Fibroblast of the conjunctiva (primary cell): ENCODE data around the gene JSRP1.

Source experiments
- DNase-seq: peaks from one replicate; pipeline ENCODE4 v3.0.0-alpha.2; 2010; ENCODE audit warnings: low read depth

The JSRP1 gene

DNA sequence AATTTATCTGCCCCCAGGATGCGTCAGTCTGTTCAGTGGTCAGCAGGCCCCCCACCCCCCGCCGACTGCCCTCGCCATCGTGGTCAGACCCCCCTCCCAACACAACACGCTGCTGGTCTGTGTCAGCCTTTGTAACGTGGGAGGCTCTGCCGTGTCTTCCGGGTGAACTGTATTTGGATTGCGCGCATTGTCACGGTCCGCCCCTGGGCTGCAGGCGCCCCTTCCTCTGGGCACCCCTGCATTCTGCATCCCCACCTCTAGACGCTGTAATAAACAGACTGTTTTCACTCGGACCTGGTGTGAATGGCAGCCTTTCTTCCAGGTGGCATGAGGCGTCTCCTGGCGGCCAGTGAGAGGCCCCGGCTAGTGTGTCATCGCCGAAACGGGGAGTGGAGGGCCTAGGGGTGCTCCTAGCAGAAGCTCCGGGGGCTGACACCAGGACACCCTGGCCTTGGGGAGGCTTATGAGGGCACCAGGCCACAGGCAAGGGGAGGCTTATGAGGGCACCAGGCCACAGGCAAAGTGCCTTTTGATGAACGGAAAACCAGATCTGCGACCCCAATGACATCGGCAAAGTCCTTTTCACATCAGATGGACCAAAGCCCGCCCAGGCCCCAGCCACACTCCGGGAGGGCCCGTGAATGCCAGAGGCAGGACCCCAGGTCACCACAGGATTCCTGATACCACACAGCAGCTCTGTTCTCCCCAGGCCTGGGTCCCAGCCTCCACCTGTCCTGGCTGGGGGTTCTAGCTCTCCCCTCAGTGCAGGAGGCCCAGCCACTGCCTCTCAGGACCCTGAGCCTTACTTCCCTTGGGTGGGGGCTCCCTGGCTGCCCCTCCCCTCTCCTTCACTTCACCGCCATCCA lies 23.7 kb downstream of the JSRP1 start:
- no peak for DNase-seq

GRCh38 chr19:2231621-2232221 lies 24.5 kb downstream of the JSRP1 start:
- no peak for DNase-seq

DNA sequence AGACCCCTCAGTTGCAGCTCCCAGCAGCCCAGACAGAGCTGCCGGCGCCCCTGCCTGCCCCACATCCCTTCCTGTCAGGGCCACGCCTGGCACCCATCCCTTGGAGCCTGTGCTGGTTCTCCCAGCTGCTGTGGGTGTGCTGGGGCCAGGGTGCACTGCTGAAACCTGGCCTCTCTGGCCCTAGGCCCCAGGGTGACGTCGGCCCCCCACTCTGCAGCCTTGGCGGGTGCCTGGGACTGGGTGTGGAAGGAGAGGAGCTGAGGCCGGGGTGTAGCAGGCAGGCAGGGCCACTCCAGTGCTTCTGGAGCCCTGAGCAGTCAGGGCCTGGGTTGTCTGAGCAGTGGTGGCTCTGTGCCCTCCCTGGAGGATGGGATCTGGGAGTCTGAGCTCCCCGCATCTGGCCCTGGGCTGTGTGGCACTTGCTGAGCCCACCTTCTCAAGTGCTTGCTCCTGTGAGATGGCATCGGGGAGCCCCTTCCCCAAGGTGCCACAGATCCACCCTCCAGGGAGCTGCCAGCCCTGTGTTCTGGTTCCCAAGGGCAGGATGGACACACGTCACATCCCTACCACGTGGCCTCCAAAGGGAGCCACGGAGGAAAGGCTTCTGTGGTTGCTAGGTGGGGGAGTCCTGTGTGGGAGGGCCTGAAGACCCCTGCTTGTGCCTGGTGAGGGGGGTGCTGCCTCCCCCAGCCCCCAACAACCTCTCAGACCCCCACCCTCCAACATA lies 25.2 kb downstream of the JSRP1 start:
- DNase-seq: no peak

GRCh38 chr19:2230033-2230531 lies 26.1 kb downstream of the JSRP1 start:
- DNase-seq: no peak

- DNase-seq: no peak
Measured at GRCh38 chr19:2229103-2230032, 26.8 kb downstream of the JSRP1 start.

- DNase-seq: no peak
Measured at GRCh38 chr19:2228157-2229030, 27.8 kb downstream of the JSRP1 start.

- DNase-seq: no peak
Measured at GRCh38 chr19:2227415-2228156, 28.6 kb downstream of the JSRP1 start.

- no peak for DNase-seq
Measured at GRCh38 chr19:2226840-2227360, 29.3 kb downstream of the JSRP1 start.

DNA sequence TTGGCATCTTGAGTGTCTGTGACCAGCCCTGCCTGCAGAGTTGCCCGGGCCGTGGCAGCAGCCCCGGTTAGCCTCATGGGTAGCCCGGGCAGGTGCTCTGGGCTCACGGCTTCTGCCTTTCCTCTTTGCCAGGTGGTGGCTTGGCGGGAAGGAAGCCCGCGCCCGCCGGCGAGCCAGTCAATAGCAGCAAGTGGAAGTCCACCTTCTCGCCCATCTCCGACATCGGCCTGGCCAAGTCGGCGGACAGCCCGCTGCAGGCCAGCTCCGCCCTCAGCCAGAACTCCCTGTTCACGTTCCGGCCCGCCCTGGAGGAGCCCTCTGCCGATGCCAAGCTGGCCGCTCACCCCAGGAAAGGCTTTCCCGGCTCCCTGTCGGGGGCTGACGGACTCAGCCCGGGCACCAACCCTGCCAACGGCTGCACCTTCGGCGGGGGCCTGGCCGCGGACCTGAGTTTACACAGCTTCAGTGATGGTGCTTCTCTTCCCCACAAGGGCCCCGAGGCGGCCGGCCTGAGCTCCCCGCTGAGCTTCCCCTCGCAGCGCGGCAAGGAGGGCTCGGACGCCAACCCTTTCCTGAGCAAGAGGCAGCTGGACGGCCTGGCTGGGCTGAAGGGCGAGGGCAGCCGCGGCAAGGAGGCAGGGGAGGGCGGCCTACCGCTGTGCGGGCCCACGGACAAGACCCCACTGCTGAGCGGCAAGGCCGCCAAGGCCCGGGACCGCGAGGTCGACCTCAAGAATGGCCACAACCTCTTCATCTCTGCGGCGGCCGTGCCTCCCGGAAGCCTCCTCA lies 30.0 kb downstream of the JSRP1 start:
- DNase-seq: no peak

DNA sequence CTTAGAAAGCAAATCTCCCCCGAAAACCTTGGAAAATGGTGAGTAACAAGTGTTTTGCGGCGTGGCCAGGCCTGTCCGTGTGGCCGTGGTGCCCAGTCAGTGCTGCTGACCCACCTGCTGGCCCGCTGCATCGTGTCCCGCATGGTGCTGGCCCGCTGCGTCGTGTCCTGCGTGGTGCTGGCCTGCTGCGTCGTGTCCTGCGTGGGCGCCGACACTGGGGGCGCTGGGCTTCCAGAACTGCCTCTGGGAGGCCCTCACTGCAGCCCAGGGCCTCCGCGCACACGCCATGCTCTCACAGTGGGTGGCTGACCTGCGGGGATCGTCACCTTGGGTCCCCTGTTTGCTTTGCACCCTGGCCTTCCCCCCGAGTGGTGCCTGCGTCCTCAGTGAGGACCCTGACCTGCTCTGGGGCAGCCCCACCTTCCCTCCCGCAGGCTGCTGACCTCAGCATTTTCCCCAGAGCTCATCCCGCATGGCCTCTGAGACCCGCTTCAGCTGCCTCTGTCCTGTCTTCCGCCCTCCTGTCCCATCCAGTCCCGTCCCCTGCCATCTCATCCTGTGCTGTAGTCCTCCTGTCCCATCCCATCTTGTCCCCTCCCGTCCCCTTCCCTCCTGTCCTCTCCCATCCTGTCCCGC lies 30.7 kb downstream of the JSRP1 start:
- DNase-seq: no peak

- no peak for DNase-seq
Measured at GRCh38 chr19:2224754-2225349, 31.4 kb downstream of the JSRP1 start.

DNA sequence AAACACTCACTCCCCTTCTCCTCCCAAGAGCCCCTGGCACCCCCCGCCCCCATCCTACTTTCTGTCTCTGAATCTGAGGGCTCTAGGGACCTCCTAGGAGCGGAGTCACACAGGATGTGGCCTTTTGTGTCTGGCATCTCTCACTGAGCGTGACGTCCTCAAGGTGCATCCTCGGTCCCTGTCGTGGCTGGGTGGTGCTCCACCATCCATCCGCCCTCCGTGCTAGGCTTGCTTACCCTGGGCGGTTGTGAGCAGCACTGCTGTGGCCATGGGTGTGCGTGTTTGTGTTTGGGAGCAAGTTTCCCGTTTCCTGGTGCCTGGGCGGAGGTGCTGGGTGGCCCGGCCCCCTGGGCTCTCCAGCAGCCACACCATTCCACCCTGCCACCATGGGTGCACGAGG lies 32.3 kb downstream of the JSRP1 start:
- no peak for DNase-seq

GRCh38 chr19:2223391-2223790 lies 32.8 kb downstream of the JSRP1 start:
- DNase-seq: no peak

DNA sequence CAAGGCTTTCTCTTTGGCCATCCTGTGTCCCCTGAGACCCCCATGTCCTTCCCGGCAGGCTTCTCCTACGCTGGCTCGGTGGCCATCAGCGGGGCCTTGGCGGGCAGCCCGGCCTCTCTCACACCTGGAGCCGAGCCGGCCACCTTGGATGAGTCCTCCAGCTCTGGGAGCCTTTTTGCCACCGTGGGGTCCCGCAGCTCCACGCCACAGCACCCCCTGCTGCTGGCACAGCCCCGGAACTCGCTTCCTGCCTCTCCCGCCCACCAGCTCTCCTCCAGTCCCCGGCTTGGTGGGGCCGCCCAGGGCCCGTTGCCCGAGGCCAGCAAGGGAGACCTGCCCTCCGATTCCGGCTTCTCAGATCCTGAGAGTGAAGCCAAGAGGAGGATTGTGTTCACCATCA lies 34.3 kb downstream of the JSRP1 start:
- no peak for DNase-seq

GRCh38 chr19:2221250-2221831 lies 34.9 kb downstream of the JSRP1 start:
- peak; percentile 37 for DNase-seq

- no peak for DNase-seq
Measured at GRCh38 chr19:2219726-2220125, 36.5 kb downstream of the JSRP1 start.

DNA sequence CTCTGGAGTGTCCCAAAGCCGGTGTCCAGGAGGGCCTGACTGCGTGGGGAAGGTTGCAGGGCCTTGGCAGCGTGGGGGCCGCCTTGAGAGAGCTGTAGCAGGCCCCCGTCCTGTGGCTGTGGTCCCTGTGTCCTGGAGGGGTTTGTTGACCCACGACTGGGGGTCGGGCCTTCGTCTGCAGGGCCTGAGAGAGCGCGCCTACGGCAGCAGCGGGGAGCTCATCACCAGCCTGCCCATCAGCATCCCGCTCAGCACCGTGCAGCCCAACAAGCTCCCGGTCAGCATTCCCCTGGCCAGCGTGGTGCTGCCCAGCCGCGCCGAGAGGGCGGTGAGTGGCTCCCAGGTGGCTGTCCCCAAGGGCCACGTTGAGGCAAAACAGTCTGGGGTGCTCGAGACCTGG lies 38.6 kb downstream of the JSRP1 start:
- DNase-seq: no peak
